SK-N-MC (cell line): ENCODE data around the gene LAMTOR2.

ENCODE experiments used
- EZH2 ChIP-seq: fragments of 200-600 bp; sonication (generic); IDR thresholded peaks from one replicate; pipeline ENCODE4 v1.6.1; 2017; ENCODE audit warnings: antibody characterized with exemption
- FOXP2 ChIP-seq: optimal IDR thresholded peaks from 2 replicates; pipeline ENCODE3; 2011; ENCODE audit warnings: mild to moderate bottlenecking, moderate library complexity; ENCODE audit not compliant: insufficient read depth; ENCODE audit errors: extremely low read length, control extremely low read depth
- POLR2AphosphoS5 ChIP-seq: IDR thresholded peaks from 2 replicates; pipeline ENCODE4 v1.6.1; 2012; ENCODE audit warnings: mild to moderate bottlenecking, low read depth, low read length, borderline replicate concordance

DNA sequence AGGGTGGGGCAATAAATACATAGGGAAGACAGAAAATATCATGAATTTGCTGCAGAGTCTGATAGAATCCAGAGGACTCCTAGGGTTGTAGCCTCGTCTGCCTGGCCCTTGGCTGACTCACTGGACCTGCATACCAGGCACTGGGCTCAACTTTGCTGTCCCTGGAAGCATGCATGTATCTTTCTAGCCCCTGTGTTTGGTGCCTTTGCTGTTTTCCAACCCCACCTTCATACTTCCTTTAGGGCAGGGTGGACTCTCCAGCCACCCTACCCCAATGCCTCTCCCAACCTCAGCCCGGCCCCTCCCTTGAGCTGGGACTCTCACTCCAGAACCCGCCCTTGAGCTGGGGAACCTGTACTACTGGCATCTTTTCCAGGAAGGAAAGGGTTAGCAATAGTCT lies 7.6 kb downstream of the LAMTOR2 start:
- no peak for TF ChIP-seq POLR2AphosphoS5
- no peak for TF ChIP-seq EZH2
- TF ChIP-seq FOXP2, result no peak
